Measurements from ENCODE around the gene NOL7.

DNA sequence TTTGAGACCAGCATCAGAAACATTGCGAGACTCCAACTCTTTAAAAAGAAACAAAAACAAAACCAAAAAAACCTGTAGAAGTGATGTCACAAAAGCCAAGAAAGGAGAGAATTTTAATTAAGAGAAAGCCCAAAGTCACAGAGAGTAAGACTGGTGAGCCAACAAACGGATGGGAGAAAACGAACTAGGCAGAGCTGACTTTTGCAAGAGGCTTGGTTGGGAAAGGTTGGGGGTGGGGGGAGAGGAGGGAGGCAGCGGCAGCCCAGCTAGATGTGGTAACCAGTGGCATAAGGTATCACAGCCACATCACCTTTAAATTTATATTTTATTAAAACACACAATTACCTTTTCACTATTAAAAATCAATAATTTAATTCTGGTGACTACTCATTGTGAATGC, 23.5 kb downstream of the NOL7 start:
- TF ChIP-seq, protein P1, sequence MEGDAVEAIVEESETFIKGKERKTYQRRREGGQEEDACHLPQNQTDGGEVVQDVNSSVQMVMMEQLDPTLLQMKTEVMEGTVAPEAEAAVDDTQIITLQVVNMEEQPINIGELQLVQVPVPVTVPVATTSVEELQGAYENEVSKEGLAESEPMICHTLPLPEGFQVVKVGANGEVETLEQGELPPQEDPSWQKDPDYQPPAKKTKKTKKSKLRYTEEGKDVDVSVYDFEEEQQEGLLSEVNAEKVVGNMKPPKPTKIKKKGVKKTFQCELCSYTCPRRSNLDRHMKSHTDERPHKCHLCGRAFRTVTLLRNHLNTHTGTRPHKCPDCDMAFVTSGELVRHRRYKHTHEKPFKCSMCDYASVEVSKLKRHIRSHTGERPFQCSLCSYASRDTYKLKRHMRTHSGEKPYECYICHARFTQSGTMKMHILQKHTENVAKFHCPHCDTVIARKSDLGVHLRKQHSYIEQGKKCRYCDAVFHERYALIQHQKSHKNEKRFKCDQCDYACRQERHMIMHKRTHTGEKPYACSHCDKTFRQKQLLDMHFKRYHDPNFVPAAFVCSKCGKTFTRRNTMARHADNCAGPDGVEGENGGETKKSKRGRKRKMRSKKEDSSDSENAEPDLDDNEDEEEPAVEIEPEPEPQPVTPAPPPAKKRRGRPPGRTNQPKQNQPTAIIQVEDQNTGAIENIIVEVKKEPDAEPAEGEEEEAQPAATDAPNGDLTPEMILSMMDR (IDR thresholded peaks at IDR 0.05 in 4 of 5, conservative IDR thresholded peaks at IDR 0.05 in 1 of 5): no peak
- no peak for TF ChIP-seq POLR2A (IDR thresholded peaks at IDR 0.05)

All from gastrocnemius medialis (tissue), 4 donors.